Spleen (tissue), 11 donors: ENCODE measurements around the gene SMAD7. TPM values are rescaled to one million over a fixed set of nuclear protein-coding genes. Genes with fewer than 3 reads are reported as not detected.
A peak's percentile ranks its signal among the peaks of the same experiment; 100 is the strongest.

Experiments
- DNase-seq: peaks from one replicate; pipeline ENCODE4 v3.0.0-alpha.2; 2020
- H3K27ac ChIP-seq, 8 donors: fragments of 200-600 bp; sonication (generic) in 7 of 8; 1 replicate in 4 of 8; 2 replicates in 4 of 8; pipeline versions ENCODE4 v1.5.0 to v1.8.0; 2016 to 2021; ENCODE audit warnings: inconsistent platforms in 4 of 8, mild to moderate bottlenecking in 4 of 8, moderate library complexity in 1 of 8
- H3K27me3 ChIP-seq, 7 donors: fragments of 200-600 bp; sonication (generic) in 6 of 7; replicated peaks in 1 of 7; 1 replicate in 4 of 7; 2 replicates in 3 of 7; pipeline versions ENCODE4 v1.5.0 to v1.8.0; 2016 to 2021; ENCODE audit warnings: inconsistent platforms in 3 of 7, mild to moderate bottlenecking in 1 of 7
- H3K36me3 ChIP-seq, 6 donors: fragments of 200-600 bp; sonication (generic) in 5 of 6; 1 replicate in 4 of 6; 2 replicates in 2 of 6; pipeline versions ENCODE4 v1.5.0 to v1.8.0; 2016 to 2021; ENCODE audit warnings: inconsistent platforms in 2 of 6
- H3K4me1 ChIP-seq, 6 donors: fragments of 200-600 bp; sonication (generic) in 5 of 6; 1 replicate in 3 of 6; 2 replicates in 3 of 6; pipeline versions ENCODE4 v1.5.0 to v1.8.0; 2016 to 2021; ENCODE audit warnings: inconsistent platforms in 3 of 6
- H3K4me3 ChIP-seq, 8 donors: fragments of 200-600 bp; sonication (generic) in 7 of 8; 1 replicate in 4 of 8; 2 replicates in 4 of 8; pipeline versions ENCODE4 v1.5.0 to v1.8.0; 2016 to 2021; ENCODE audit warnings: inconsistent platforms in 4 of 8, mild to moderate bottlenecking in 4 of 8, moderate library complexity in 2 of 8
- H3K9me3 ChIP-seq, 8 donors: fragments of 200-600 bp; sonication (generic) in 7 of 8; 1 replicate in 4 of 8; 2 replicates in 4 of 8; pipeline versions ENCODE4 v1.5.0 to v1.8.0; 2016 to 2021; ENCODE audit warnings: inconsistent platforms in 4 of 8
- POLR2A ChIP-seq, 3 donors: fragments of 450-650 bp; IDR thresholded peaks; one replicate each; pipeline ENCODE4 v1.5.1; 2017; ENCODE audit warnings: antibody characterized with exemption in 3 of 3, mild to moderate bottlenecking in 1 of 3
- POLR2AphosphoS5 ChIP-seq, 3 donors: sonication (generic); formaldehyde crosslinking; IDR thresholded peaks; one replicate each; pipeline ENCODE4 v1.5.1; 2017; ENCODE audit warnings: antibody characterized with exemption in 3 of 3
- WGBS, 5 donors: extraction: QIAGEN DNeasy Blood & Tissue Kit in 3 of 5; methylation state at CpG; one replicate each; pipeline versions ENCODE4 v1.1.5 to v1.1.7; 2013 to 2018; 5-methylcytosine and 5-hydroxymethylcytosine counted together
- intact Hi-C: fragments of 100-400 bp; cut with DNase I; formaldehyde crosslinking; loops from one replicate; pipeline ENCODE4 v1.15.0; 2023; ENCODE audit warnings: low total_unique reads
- polyA plus RNA-seq, 3 donors: library from polyadenylated mRNA; stranded (reverse); fragments of 200-250 nt; gene quantifications; one replicate each; pipeline ENCODE4 v1.2.1, GENCODE V29; 2013
- total RNA-seq, 7 donors: library from RNA; depleted of rRNA in 3 of 7; stranded (reverse); fragments of >200 nt in 3 of 7; fragmentation: NEBNext Ultra II Directional in 4 of 7; extraction: Animal tissue kit (Norgen Biotek cat#: 25700) in 4 of 7; gene quantifications; one replicate each; pipeline versions ENCODE4 v1.1.0 to v1.2.1, GENCODE V29; 2016 to 2021
- TF ChIP-seq, protein P1 (sequence below), 11 experiments: fragments of 200-600 bp in 7 of 11; fragments of 450-650 bp in 4 of 11; sonication (generic) in 4 of 11; IDR thresholded peaks in 8 of 11; conservative IDR thresholded peaks in 3 of 11; 1 replicate in 7 of 11; 2 replicates in 4 of 11; pipeline versions ENCODE4 v1.4.0 to v1.8.0; 2016 to 2021; ENCODE audit warnings: antibody characterized with exemption in 11 of 11, inconsistent platforms in 4 of 11, mild to moderate bottlenecking in 1 of 11
- donor health status: healthy with polysubstance abuse.
- donor health status: DM: no; HTN: no; CAD: no; lungs with moderate emphysema.
- donor health status: DM: no; HTN: no; CAD: no.
- donor health status: Bipolar disorder and iron deficiency.
- donor health status: healthy.
- donor health status: DM: no; HTN: no; CAD: no.
- donor health status: DM: yes; HTN: yes; CAD: no.

The SMAD7 gene
- total and polyA plus RNA-seq, 10 donors = 2.5 to 21.2 (median 15.2) TPM

DNA sequence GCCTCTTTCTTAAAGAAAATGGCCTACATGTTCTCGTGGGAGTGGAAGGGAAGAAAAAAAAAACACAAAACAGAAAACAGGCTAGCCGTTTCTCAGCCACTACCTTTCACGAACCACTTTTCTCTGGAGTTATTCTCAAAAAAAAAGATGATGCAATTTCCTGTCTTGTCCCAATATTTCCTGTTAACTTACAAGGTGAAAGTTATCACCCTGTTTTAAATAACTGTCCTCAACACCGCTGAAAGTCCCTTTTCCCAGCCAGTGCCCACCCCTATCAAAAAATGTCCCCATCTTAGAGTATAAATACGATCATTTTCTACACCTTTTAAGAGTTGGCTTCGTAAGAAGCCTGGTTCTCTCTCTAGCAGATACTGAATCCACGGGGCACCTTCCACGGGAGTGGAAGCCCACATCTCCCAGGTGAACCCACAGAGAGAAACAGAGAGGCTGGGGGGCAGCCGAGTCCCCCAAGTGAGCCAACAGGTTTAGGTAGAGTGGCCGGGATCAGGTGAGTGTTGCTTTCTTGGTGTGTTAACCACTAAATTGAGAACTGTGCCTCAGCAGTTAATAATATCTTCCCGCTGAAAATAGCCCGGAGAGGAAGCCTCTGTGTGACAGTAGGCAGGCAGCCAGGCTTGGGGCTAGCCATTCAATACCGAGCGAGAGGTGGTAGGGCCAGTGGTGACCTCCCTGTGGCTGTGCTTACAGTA is 15.9 kb downstream of the SMAD7 start:
- H3K4me1 ChIP-seq = peaks cover 66 to 100% (median 97%) of the 10 kb centered on the region in 6 donors
- WGBS, 5 donors = 9 to 19% (median 12%) methylated on average over 14 of the region's 14 CpGs

GRCh38 chr18:48934415-48934722 is 16.4 kb downstream of the SMAD7 start:
- peaks cover 0 to 20% (median 0%) of the 10 kb centered on the region in 6 donors for H3K36me3 ChIP-seq
- H3K27ac ChIP-seq = peak overlapping the region; percentile 53 to 87 (median 80)
- H3K4me3 ChIP-seq = peak overlapping the region in 3 of 8 donors; percentile 7 to 51 (median 16)
- DNase-seq = no peak
- peaks cover 61 to 100% (median 97%) of the 10 kb centered on the region in 6 donors for H3K4me1 ChIP-seq
- H3K27me3 ChIP-seq = no peaks in the 10 kb centered on the region
- intact Hi-C loops = no loop called here
- no peaks in the 10 kb centered on the region for H3K9me3 ChIP-seq
- no peak for TF ChIP-seq POLR2A (IDR thresholded peaks at IDR 0.05)
- TF ChIP-seq, protein P1, sequence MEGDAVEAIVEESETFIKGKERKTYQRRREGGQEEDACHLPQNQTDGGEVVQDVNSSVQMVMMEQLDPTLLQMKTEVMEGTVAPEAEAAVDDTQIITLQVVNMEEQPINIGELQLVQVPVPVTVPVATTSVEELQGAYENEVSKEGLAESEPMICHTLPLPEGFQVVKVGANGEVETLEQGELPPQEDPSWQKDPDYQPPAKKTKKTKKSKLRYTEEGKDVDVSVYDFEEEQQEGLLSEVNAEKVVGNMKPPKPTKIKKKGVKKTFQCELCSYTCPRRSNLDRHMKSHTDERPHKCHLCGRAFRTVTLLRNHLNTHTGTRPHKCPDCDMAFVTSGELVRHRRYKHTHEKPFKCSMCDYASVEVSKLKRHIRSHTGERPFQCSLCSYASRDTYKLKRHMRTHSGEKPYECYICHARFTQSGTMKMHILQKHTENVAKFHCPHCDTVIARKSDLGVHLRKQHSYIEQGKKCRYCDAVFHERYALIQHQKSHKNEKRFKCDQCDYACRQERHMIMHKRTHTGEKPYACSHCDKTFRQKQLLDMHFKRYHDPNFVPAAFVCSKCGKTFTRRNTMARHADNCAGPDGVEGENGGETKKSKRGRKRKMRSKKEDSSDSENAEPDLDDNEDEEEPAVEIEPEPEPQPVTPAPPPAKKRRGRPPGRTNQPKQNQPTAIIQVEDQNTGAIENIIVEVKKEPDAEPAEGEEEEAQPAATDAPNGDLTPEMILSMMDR (IDR thresholded peaks at IDR 0.05 in 8 of 11, conservative IDR thresholded peaks at IDR 0.05 in 3 of 11) = no peak
- no peak for TF ChIP-seq POLR2AphosphoS5 (IDR thresholded peaks at IDR 0.05)
- 10 to 38% (median 16%) methylated on average over 3 of the region's 3 CpGs for WGBS, 5 donors

More for the DNA sequence above, 15.9 kb downstream of the SMAD7 start:
- peak overlapping the region; percentile 53 to 87 (median 80) for H3K27ac ChIP-seq
- H3K27me3 ChIP-seq = no peaks in the 10 kb centered on the region
- H3K4me3 ChIP-seq = peak overlapping the region in 3 of 8 donors; percentile 7 to 51 (median 16)
- intact Hi-C loops = no loop called here
- H3K9me3 ChIP-seq = no peaks in the 10 kb centered on the region
- TF ChIP-seq POLR2AphosphoS5 (IDR thresholded peaks at IDR 0.05) (peak in 1 of 3 donors; percentile 50), POLR2A (IDR thresholded peaks at IDR 0.05) (no peak)
- H3K36me3 ChIP-seq = peaks cover 0 to 20% (median 0%) of the 10 kb centered on the region in 6 donors
- DNase-seq = peak; percentile 86

DNA sequence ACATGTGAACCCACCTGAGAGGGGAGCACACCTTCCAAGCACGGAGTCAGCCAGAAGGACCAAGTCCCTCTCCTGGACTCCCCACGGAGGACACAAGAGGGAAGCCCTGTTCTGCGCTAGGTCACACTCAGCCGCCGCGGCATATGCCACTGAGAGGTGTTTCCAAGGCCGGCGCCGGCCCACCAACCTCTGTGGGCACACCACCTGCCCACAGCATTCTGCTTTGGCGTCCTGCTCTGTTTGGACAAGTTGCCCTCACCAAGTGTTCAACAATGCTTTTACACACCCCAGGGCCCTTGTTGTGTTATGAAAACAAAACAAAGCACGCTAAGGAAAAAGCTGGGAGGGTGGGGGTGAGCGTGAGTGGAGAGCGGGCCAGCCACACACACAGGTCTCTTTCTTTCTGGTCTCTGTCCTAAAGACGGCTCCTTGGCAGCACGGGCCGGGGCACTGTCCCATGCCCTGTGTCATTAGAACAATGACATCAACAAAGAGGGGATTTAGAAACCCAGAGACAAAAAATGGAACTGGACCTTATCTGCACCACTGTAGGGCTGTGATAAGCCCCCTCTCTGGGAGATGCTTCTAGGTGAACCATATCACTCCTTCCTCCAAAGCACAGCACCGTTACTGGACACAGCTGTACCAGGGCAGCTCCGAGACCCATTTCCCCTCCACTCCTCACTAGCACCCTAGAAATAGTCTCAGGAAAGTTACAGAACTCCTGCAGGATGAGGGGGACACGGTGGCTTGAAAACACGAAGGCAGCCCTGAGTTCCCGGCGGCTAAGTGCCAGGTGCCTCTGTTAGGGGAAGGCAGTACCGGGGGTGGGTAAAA is 17.0 kb downstream of the SMAD7 start:
- 48 to 76% (median 59%) methylated on average over 17 to 23 of the region's 23 CpGs for WGBS, 5 donors
- intact Hi-C loops = no loop called here
- H3K4me3 ChIP-seq = peak overlapping the region in 1 of 8 donors; percentile 51

GRCh38 chr18:48932822-48933510 is 17.8 kb downstream of the SMAD7 start:
- TF ChIP-seq, protein P1 (IDR thresholded peaks at IDR 0.05 in 8 of 11, conservative IDR thresholded peaks at IDR 0.05 in 3 of 11) = no peak
- TF ChIP-seq POLR2AphosphoS5 (IDR thresholded peaks at IDR 0.05) = no peak
- no peak for TF ChIP-seq POLR2A (IDR thresholded peaks at IDR 0.05)
- WGBS, 5 donors = 48 to 62% (median 51%) methylated on average over 10 of the region's 10 CpGs
- peaks cover 69 to 100% (median 97%) of the 10 kb centered on the region in 6 donors for H3K4me1 ChIP-seq
- H3K27me3 ChIP-seq = no peaks in the 10 kb centered on the region
- peaks cover 0 to 12% (median 0%) of the 10 kb centered on the region in 6 donors for H3K36me3 ChIP-seq
- DNase-seq = no peak
- H3K4me3 ChIP-seq = peak overlapping the region in 1 of 8 donors; percentile 51
- H3K9me3 ChIP-seq = no peaks in the 10 kb centered on the region
- intact Hi-C loops = no loop called here
- H3K27ac ChIP-seq = peak overlapping the region in 7 of 8 donors; percentile 68 to 87 (median 81)

More for the DNA sequence above, 17.0 kb downstream of the SMAD7 start:
- H3K27ac ChIP-seq = peak overlapping the region; percentile 53 to 87 (median 80)
- peak; percentile 82 for DNase-seq
- peaks cover 0 to 20% (median 0%) of the 10 kb centered on the region in 6 donors for H3K36me3 ChIP-seq
- H3K27me3 ChIP-seq = no peaks in the 10 kb centered on the region
- H3K4me1 ChIP-seq = peaks cover 66 to 100% (median 97%) of the 10 kb centered on the region in 6 donors
- H3K9me3 ChIP-seq = no peaks in the 10 kb centered on the region
- TF ChIP-seq, protein P1 (IDR thresholded peaks at IDR 0.05 in 8 of 11, conservative IDR thresholded peaks at IDR 0.05 in 3 of 11) = no peak
- no peak for TF ChIP-seq POLR2AphosphoS5 (IDR thresholded peaks at IDR 0.05)
- no peak for TF ChIP-seq POLR2A (IDR thresholded peaks at IDR 0.05)
